HG03135 (cell line): ENCODE results near the gene FKBP5.
"Not testable (repeated sequence)": the region's sequence is repeated elsewhere in the genome, so short reads cannot be mapped to it uniquely, and the experiment has no call there.

Experiments
- ATAC-seq: cut with Tn5 transposase; IDR thresholded peaks from one replicate; pipeline ENCODE4 v1.9.1; 2021; ENCODE audit warnings: mild to moderate bottlenecking, moderate library complexity; ENCODE audit not compliant: unreplicated experiment

The FKBP5 gene

DNA sequence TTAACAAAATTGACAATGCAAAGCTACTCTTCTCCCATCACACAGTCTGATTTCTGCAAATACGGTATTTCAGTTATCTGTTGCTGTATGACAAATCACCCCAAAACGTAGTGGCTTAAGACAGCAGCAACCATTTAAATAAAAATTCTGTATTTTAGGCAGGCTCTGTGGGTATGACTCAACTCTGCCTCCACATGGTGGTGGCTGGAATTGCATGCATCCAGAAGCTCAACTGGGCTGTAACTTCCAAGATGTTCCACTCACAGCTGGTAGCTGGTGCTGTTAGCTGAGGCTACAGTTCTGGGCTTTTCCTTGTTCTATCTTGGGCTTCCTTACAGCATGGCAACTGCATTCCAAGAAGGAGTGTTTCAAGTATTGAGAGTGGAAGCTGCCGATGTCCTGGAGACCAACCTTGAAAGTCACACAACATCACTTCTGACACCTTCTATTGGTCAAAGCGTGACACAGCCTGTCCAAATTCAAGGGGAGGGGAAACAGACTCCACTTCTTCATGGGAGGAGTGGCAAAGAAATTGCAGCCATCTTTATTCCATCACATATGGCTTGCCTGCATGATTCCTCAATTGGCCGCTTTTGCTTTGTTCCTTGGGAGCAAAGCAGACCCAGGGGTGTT lies 136.3 kb downstream of the FKBP5 start:
- no peak for ATAC-seq

DNA sequence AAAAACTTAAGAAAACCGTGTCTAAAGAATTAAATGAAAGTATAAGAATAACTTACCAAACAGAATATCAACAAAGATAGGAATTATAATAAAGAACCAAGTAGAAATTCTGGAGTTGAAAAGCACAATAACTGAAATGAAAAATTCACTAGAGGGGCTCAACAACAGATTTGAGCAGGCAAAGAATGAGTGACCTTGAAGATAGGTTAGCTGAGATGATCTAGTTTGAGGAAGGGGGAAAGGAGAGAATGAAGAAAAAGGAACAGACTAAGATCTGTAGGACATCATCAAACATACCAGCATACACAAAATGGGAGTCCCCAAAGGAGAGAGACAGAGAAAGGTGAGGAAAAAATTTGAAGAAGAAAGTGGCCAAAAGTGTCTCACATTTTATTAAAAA lies 138.3 kb downstream of the FKBP5 start:
- no peak for ATAC-seq

DNA sequence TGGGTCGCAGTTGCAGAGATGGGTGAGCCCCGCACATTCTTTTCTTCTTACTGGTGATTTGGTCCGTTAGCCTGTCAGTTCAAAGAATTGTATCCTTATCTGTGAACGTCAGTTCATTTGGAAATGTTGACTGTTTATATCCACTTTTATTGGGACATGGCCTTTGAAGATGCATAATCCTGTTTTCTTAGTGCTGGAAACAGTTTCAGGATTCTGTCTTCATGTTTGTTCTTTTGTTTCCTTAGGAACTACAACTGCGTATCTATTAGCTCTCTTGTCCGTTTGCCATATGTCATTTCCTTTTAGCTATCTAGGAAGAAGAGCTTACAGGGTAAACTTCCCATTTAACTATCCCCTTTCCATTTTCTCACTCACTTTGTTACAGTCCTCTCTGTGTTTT lies 141.0 kb downstream of the FKBP5 start:
- ATAC-seq, result no peak

DNA sequence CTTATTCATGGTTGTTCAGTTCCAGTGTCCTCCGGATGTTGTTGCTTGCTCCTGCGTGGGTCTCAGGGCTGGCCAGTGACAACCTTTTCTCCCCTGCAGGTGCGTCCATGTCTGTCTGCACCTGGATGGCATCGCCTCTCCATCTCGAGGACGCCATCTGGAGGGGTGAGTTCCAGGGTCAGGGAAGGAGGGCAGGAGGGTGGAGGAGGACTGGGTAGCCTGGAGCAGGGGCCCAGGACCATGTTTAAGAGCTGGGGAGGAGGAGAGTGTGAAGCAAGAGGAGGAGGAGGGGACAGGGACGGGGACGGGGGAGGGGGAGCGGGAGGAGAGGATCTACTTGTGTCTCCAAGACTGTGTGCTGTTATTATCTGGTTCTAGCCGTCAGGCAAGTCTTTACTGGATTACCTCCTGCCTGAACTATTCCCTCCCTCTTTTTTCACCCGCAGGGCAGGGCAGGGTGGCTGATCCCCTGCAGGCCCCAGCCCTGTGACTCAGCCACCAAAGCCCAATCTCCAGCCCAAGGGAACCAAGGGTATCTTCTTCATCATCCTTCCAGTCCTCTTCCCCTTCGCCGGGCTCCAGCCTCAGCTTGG lies 143.8 kb downstream of the FKBP5 start:
- ATAC-seq, result no peak

DNA sequence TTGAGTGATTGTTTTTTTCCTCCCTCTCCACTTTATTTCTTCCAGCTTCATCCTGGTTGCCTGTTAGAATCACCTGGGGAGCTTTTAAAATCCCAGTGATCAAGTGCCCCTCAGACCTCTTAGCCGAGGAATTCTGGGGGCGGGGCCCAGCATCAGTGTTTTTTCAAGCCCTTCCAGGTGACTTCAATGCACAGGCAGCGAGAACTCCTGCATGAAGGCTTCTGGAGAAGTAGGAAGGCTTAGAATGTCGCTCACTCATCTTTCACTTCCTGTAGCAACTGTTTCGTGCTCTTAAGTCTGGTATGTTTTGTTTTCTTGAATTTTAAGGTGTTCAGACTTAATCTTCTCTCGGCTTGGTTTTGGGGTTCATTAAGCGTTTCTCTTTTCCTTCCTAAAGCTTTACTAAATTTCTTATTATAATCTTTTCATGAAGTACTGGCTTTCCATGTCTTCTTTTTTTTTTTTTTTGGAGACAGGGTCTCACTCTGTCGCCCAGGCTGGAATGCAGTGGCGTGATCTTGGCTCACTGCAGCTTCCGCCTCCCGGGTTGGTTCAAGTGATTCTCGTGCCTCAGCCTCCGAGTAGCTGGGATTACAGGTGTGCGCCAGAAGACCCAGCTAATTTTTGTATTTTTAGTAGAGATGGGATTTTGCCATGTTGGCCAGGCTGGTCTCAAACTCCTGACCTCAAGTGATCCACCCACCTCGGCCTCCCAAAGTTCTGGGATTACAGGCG lies 145.1 kb downstream of the FKBP5 start:
- ATAC-seq, result no peak

DNA sequence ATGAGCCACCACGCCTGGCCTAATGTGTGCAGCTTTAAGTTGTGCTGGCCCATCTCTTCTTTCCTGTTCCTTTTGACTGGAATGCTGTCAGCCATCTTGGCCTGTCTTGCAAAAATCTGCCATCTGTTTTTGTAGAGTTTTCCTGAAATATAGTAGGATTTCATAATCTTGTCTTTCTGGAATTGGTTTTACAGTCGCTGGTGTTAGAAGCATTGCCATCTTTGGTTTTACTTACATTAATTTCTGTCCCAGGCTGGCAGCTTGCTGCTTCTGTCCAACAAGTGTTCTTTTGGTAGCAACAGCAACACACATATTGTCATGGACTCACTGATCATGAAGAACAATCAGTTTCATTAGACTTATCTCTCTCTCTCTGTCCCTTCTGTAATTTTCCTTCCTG lies 146.9 kb downstream of the FKBP5 start:
- ATAC-seq, result no peak

DNA sequence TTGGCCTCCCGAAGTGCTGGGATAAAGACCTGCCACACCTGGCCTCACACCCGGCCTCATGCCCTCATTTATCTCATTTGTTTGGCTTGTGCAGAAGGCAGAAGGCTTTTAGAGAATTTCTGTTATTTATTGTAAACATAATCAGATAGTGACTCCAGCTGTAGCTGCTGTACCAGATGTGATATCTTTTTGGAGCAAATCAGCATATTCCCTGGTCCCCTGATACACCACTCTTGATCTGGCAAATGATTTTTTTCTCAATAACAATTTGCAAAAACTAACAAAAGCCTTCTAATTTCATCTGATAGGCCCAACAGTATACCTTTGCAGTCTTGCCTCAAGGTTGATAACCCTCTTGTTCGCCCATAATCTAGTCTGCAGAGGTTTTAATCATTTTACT lies 149.5 kb downstream of the FKBP5 start:
- ATAC-seq, result no peak

DNA sequence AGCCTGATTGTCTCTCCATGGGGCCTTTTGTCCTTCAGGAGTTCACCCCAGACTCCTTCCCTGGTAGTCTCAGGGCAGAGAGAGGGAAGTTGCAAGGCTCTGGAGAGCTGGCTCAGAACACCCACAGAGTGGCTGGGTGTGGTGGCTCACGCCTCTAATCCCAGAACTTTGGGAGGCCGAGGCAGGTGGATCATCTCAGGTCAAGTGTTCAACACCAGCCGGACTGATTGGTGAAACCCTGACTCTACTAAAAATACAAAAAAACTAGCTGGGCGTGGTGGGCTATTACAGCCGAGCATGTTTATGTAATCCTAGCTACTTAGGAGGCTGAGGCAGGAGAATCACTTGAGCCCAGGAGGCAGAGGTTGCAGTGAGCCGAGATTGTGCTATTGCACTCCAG lies 152.9 kb downstream of the FKBP5 start:
- not testable (repeated sequence) for ATAC-seq

DNA sequence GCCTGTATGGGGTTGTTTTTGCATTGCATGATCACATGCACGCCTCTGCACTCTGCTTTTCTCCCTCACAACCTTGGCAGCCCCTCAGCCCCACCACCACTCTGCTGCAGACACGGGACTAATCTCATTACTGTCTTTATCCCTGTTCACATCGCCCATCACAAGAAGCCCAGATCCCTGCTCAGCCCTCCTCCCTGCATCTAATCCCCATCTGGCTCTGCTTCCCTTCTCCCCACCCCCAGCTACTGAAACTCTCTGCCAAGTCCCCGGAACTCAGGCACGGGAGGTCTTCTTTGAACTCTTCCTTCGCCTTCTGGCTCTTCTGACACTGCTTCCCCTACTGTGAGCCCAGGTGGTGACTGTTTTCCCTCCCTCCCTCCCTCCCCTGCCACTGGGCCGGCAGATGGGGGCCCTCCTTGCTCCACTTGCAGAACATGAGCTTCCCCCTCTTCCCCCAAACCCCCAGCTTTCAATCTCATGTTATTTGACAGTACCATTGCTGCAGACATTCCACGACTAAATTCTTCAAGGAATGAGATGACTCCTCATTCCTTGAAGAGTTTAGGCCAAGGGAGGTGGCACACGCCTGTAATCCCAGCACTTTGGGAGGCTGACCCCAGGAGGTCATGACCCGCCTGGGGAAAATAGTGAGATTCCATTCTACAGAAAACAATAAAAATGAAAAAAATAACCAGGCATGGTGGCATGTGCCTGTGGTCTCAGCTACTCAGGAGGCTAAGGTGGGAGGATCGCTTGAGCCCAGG lies 154.1 kb downstream of the FKBP5 start:
- ATAC-seq, result no peak

DNA sequence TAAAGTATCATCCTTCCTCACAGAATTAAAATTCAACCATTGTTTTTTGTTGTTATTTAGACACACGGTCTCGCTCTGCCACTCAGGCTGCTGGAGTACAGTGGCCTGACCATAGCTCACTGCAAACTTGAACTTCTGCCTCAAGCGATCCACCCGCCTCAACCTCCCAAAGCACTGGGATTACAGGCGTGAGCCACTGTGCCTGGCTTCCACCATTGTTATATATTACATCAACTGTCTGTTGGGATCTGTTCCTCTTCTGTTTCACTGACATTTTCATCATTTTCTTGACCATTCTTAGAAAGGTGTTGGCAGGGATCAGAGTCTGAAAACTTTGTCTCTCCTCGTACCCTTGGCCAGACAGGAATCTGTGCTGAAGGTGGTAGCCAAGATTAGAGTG lies 154.7 kb downstream of the FKBP5 start:
- no peak for ATAC-seq

DNA sequence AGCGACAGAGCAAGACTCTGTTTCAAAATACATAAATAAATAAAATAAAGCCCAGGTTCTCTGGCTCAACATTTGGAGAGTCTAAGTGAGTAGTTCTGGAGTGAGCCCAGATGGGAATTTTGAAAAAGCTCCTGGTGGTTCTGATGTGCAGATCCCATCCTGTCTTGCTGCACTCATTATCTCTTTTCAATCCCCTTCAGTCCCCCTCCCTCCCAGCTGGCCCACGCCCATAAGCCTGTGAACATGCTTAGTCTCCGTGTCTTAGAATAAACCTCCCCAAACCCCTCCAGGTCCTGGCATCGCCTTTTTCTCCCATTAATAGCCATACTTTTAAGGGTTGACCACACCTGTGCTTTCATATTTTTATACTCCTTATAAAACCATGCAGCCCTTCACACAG lies 156.6 kb downstream of the FKBP5 start:
- no peak for ATAC-seq

DNA sequence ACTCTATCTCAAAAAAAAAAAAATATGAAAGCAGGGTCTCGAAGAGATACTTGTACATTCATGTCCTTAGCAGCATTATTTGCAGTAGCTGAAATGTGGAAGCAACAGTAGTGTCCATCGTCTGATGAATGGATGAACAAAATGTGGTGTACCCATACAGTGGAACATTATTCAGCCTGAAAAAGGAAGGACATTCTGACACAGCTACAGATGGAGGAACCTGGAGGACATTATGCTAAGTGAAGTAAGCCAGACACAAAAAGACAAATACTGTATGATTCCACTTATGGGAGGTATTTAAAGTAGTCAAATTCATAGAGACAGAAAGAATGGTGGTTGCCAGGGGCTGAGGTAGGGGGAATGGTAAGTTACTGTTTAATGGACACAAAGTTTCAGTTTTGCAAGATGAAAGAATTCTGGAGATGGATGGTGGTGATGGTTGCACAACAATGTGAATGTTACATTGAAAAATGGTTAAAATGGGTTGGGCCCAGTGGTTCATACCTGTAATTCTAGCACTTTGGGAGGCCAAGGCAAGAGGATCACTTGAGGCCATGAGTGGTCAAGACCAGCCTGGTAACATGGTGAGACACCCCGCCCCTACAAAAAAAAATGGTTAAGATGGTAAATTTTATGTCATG lies 164.2 kb downstream of the FKBP5 start:
- no peak for ATAC-seq
